HEK293T (cell line): ENCODE measurements around the gene ZNF80.
"Not testable (repeated sequence)": the region's sequence is repeated elsewhere in the genome, so short reads cannot be mapped to it uniquely, and the experiment has no call there.

ENCODE experiments used
- CTCF ChIA-PET: fragments of 350-600 bp; formaldehyde crosslinking; extraction: SDS; loops from one replicate; lab custom pipeline; 2021; ENCODE audit warnings: antibody characterized with exemption, inconsistent platforms; lab: Yijun Ruan, JAX
- POLR2A ChIA-PET: fragments of 350-600 bp; formaldehyde crosslinking; extraction: SDS; loops from one replicate; lab custom pipeline; 2020; ENCODE audit warnings: antibody characterized with exemption, inconsistent platforms; lab: Yijun Ruan, JAX
- DNase-seq: peaks from one replicate; pipeline ENCODE4 v3.0.0; 2012; ENCODE audit warnings: mixed read lengths; ENCODE audit errors: extremely low spot score
- ARNT ChIP-seq: fragments of 450-650 bp; IDR thresholded peaks from 2 replicates; pipeline ENCODE4 v1.6.1; 2017; ENCODE audit warnings: mild to moderate bottlenecking
- BHLHE40 ChIP-seq: fragments of 450-650 bp; IDR thresholded peaks from 2 replicates; pipeline ENCODE4 v1.6.1; 2016; ENCODE audit warnings: mild to moderate bottlenecking, moderate library complexity, borderline replicate concordance
- CTBP1 ChIP-seq: fragments of 450-650 bp; IDR thresholded peaks from 2 replicates; pipeline ENCODE4 v1.6.1; 2016; ENCODE audit warnings: borderline replicate concordance
- ELF4 ChIP-seq: fragments of 450-650 bp; IDR thresholded peaks from 2 replicates; pipeline ENCODE4 v1.6.1; 2017; ENCODE audit warnings: antibody characterized with exemption
- FOXA1 ChIP-seq: fragments of 450-650 bp; IDR thresholded peaks from 2 replicates; pipeline ENCODE4 v1.6.1; 2016; ENCODE audit warnings: mild to moderate bottlenecking
- FOXK2 ChIP-seq: fragments of 450-650 bp; IDR thresholded peaks from 2 replicates; pipeline ENCODE4 v1.6.1; 2016; ENCODE audit warnings: mild to moderate bottlenecking
- FOXM1 ChIP-seq: fragments of 450-650 bp; IDR thresholded peaks from 2 replicates; pipeline ENCODE4 v1.6.1; 2017; ENCODE audit warnings: mild to moderate bottlenecking, borderline replicate concordance
- HDGF ChIP-seq: fragments of 450-650 bp; IDR thresholded peaks from 2 replicates; pipeline ENCODE4 v1.6.1; 2017; ENCODE audit warnings: antibody characterized with exemption, borderline replicate concordance
- L3MBTL2 ChIP-seq: fragments of 450-650 bp; conservative IDR thresholded peaks from 2 replicates; pipeline ENCODE4 v1.6.1; 2016; ENCODE audit warnings: mild to moderate bottlenecking
- LEF1 ChIP-seq: fragments of 450-650 bp; IDR thresholded peaks from 2 replicates; pipeline ENCODE4 v1.6.1; 2017; ENCODE audit warnings: mild to moderate bottlenecking, borderline replicate concordance
- NFRKB ChIP-seq: fragments of 450-650 bp; IDR thresholded peaks from 2 replicates; pipeline ENCODE4 v1.6.1; 2016; ENCODE audit warnings: mild to moderate bottlenecking, moderate library complexity
- SP1 ChIP-seq: fragments of 450-650 bp; IDR thresholded peaks from 2 replicates; pipeline ENCODE4 v1.6.1; 2017
- SUZ12 ChIP-seq: fragments of 450-650 bp; IDR thresholded peaks from 2 replicates; pipeline ENCODE4 v1.6.1; 2016; ENCODE audit warnings: mild to moderate bottlenecking
- TARDBP ChIP-seq: fragments of 450-650 bp; IDR thresholded peaks from 2 replicates; pipeline ENCODE4 v1.6.1; 2016
- ZNF384 ChIP-seq: fragments of 450-650 bp; IDR thresholded peaks from 2 replicates; pipeline ENCODE4 v1.6.1; 2016
- TF ChIP-seq, protein P1 (sequence below): fragments of 450-650 bp; IDR thresholded peaks from 2 replicates; pipeline ENCODE4 v1.6.1; 2016

The ZNF80 gene

DNA sequence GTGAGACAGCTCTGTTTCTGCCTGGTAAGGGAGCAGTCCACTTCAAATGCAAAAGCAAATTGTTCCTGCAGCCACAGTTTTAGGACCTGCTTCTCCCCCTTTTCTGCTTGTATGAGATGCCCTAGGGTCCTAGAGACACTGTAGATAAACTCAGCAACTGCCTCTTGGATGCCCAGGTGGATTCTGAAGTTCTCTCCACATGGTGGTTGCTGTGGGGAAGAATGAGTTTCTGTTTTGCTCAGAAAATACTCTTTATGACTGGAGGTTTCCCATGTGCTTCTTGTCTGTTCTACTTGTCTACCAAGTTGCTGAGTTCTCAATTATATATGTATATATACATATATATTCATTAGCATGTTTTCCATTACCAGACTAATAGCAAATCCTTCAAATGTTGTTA lies 5.6 kb upstream of the ZNF80 start:
- DNase-seq: no peak
- POLR2A ChIA-PET: no interaction called here
- CTCF ChIA-PET: no interaction called here
- TF ChIP-seq SUZ12: no peak
- no peak for TF ChIP-seq FOXA1
- TF ChIP-seq LEF1: no peak
- no peak for TF ChIP-seq ELF4
- no peak for TF ChIP-seq ZNF384
- TF ChIP-seq BHLHE40: no peak

DNA sequence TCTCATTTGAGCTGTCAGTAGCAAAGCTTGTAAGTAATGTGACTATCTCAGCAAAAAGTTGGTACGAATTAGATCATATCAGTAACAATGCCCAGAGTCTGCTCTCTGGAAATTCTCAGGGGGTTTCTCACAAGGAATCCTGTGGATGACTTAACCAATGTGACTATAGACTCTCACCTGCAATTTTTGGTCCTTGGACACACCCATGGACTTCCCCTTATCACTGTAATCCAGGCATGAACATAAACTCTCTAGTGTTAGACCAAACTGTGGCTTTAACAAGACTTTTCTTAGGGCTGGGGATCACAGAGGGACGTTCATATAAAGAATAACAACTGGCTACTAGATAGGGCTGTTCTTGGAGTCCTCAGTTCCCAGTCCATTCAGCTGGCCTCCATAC lies 3.9 kb upstream of the ZNF80 start:
- TF ChIP-seq HDGF: no peak
- no peak for TF ChIP-seq BHLHE40
- TF ChIP-seq FOXM1: no peak
- TF ChIP-seq, protein P1, sequence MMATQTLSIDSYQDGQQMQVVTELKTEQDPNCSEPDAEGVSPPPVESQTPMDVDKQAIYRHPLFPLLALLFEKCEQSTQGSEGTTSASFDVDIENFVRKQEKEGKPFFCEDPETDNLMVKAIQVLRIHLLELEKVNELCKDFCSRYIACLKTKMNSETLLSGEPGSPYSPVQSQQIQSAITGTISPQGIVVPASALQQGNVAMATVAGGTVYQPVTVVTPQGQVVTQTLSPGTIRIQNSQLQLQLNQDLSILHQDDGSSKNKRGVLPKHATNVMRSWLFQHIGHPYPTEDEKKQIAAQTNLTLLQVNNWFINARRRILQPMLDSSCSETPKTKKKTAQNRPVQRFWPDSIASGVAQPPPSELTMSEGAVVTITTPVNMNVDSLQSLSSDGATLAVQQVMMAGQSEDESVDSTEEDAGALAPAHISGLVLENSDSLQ: no peak
- DNase-seq: no peak
- ChIA-PET POLR2A (no interaction called here), CTCF (no interaction called here)

DNA sequence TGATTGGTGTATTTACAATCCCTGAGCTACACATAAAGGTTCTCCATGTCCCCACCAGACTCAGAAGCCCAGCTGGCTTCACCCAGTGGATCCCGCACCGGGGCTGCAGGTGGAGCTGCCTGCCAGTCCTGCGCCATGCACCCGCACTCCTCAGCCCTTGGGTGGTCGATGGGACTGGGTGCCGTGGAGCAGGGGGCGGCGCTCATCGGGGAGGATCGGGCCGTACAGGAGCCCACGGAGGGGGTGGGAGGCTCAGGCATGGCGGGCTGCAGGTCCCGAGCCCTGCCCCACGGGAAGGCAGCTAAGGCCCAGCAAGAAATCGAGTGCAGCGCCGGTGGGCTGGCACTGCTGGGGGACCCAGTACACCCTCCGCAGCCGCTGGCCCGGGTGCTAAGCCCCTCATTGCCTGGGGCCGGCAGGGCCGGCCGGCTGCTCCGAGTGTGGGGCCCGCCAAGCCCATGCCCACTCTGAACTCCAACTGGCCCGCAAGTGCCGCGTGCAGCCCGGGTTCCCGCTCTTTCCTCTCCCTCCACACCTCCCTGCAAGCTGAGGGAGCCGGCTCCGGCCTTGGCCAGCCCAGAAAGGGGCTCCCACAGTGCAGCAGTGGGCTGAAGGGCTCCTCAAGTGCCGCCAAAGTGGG lies 888 bp upstream of the ZNF80 start:
- POLR2A ChIA-PET, CTCF ChIA-PET, DNase-seq: not testable (repeated sequence)

DNA sequence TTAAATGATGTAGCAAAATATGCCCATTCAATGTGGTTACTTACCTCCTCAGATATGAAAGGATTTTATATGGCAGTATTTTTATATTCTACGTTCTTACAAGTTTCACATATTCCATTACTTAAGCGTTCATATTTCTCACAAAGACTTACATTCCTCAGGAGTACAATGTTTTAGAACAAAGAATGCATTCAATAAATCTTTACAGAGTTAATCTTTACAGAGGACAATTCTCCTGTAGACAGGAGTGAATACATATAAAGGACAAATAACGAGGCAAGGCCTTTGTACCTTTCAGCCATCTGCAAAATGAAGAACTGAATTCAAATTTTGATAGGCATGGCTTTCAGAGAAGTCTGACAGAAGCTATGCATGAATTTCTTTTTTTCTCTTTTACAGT lies 1.9 kb downstream of the ZNF80 start:
- TF ChIP-seq L3MBTL2 (no peak), NFRKB (no peak), LEF1 (no peak), HDGF (no peak), FOXM1 (no peak), ELF4 (no peak), SUZ12 (no peak), FOXA1 (no peak), CTBP1 (no peak), TARDBP (no peak), FOXK2 (no peak), ZNF384 (no peak), BHLHE40 (no peak), ARNT (no peak), SP1 (no peak)
- ChIA-PET POLR2A (no interaction called here), CTCF (no interaction called here)
- no peak for DNase-seq

DNA sequence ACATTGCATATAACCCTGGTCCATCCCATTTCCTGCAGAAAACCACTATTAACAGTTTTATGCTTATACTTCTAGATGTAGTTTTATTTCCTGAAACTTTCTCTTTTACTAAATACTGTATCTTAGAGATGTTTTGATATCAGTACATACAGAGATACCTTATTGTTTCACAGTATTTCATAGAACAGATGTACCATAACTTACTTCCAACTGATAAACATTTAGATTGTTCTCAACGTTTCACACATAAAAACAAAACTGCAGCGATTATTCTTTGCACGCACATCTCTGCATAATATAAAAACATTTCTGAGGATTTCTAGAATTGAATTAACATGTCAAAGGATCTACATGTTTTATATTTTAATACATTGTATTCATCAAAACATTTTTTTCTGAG lies 2.6 kb downstream of the ZNF80 start:
- TF ChIP-seq ZNF384: no peak
- no peak for TF ChIP-seq ELF4
- no peak for TF ChIP-seq L3MBTL2
- no peak for TF ChIP-seq SP1
- no peak for TF ChIP-seq FOXM1
- no peak for TF ChIP-seq SUZ12
- no peak for TF ChIP-seq NFRKB
- no peak for TF ChIP-seq TARDBP
- no peak for TF ChIP-seq HDGF
- no peak for TF ChIP-seq CTBP1
- TF ChIP-seq, protein P1: no peak
- no peak for TF ChIP-seq FOXA1
- CTCF ChIA-PET: no interaction called here

DNA sequence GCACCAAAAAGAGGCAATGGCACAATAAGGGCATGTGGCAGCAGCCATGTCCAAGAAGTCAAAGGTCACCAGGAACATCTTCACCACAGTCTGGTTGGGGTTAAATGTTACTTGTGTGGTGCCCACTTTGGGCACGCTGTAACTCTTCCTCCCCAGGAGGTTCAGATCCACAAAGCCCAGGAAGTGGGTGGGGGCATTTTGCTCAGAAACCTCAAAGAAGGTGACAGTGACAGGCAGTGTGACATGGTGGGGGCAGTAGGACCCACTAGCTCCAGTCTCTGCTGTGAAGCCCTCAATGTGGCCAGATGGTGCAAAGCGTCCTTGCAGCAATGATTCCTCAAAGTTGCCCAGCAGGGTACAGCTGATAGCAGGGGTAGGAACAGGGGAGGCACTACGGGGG lies 5.8 kb downstream of the ZNF80 start:
- no peak for DNase-seq
- TF ChIP-seq CTBP1 (no peak), HDGF (no peak), ELF4 (no peak), ZNF384 (no peak), ARNT (no peak), FOXK2 (no peak), NFRKB (no peak), FOXM1 (no peak), FOXA1 (no peak), LEF1 (no peak), L3MBTL2 (no peak), SP1 (no peak), BHLHE40 (no peak), TARDBP (no peak), SUZ12 (no peak)
- TF ChIP-seq, protein P1: no peak
- POLR2A ChIA-PET: no interaction called here
- CTCF ChIA-PET: no interaction called here

More for the DNA sequence above, 2.6 kb downstream of the ZNF80 start:
- DNase-seq: no peak
- POLR2A ChIA-PET: no interaction called here

DNA sequence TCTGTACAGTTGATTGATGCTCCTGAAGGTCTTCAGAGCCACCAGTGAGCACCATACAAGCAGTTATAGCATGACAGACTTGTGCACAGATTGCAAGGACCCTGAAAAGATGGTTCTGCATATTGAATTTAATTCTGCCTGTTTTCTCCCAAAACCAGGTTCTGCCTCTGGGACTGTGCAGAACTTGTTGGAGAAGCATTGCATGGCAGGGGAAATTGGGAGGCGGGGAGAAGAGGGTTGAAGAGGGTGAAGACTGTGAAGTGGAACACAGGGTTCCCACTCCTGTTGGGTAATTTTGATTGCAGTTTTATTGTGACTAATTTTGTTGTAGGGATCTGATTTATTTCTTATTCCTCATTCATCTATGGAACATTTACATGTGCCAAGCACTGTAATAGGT lies 10.3 kb downstream of the ZNF80 start:
- POLR2A ChIA-PET: no interaction called here
- CTCF ChIA-PET: interaction anchor here (0.6 kb wide), 1 partner anchor 74 kb away, joined by 3 read pairs; no protein-coding TSS in a partner anchor
- DNase-seq: no peak
- TF ChIP-seq FOXA1 (no peak), ZNF384 (no peak), NFRKB (no peak), FOXM1 (no peak), SP1 (no peak), ARNT (no peak), SUZ12 (no peak), L3MBTL2 (no peak), BHLHE40 (no peak), FOXK2 (no peak), HDGF (no peak), TARDBP (no peak), LEF1 (no peak)
- TF ChIP-seq, protein P1: no peak
